Epithelial cell of proximal tubule (primary cell): ENCODE results near the gene SLC25A28. TPM values are rescaled to one million over a fixed set of nuclear protein-coding genes. Genes with fewer than 3 reads are reported as not detected.
A peak's percentile ranks its signal among the peaks of the same experiment; 100 is the strongest.
"Not testable (repeated sequence)": the region's sequence is repeated elsewhere in the genome, so short reads cannot be mapped to it uniquely, and the experiment has no call there.

Experiments used
- DNase-seq: peaks from one replicate; pipeline ENCODE4 v3.0.0-alpha.2; 2011; ENCODE audit warnings: low read depth
- H3K4me3 ChIP-seq: 2 replicates; pipeline ENCODE4 v1.5.1; 2011; ENCODE audit warnings: low read depth, mild to moderate bottlenecking, low read length
- CTCF ChIP-seq: conservative IDR thresholded peaks from 2 replicates; pipeline ENCODE4 v1.5.1; 2012; ENCODE audit warnings: low read depth, mild to moderate bottlenecking, low read length
- total RNA-seq: library from RNA; depleted of rRNA; stranded (reverse); fragments of >200 nt; gene quantifications from 2 replicates; pipeline ENCODE4 v1.2.3, GENCODE V29; 2015

SLC25A28 gene
- total RNA-seq, 1 donor from 2014 or later = 3.1 TPM

- DNase-seq = no peak
- no peak for TF ChIP-seq CTCF
Measured at GRCh38 chr10:99647601-99648151, 27.4 kb upstream of the SLC25A28 start.

DNA sequence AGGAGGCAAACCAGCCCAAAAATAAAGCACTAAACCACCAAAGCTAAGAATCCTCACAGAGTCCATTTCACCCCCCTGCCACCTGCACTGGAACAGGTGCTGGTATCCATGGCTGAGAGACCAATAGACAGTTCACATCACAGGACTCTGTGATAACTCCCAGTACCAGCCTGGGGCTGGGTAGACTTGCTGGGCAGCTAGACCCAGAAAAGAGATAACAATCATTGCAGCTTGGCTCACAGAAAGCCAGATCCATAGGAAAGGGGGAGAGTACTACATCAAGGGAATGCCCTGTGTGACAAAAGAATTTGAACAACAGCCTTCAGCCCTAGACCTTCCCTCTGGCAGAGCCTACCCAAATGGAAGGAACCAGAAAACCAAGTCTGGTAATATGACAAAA, 13.6 kb upstream of the SLC25A28 start:
- no peak for TF ChIP-seq CTCF
- no peak for DNase-seq
- H3K4me3 ChIP-seq = no peak overlapping the region

More at GRCh38 chr10:99647601-99648151, 27.4 kb upstream of the SLC25A28 start:
- H3K4me3 ChIP-seq = no peak overlapping the region

DNA sequence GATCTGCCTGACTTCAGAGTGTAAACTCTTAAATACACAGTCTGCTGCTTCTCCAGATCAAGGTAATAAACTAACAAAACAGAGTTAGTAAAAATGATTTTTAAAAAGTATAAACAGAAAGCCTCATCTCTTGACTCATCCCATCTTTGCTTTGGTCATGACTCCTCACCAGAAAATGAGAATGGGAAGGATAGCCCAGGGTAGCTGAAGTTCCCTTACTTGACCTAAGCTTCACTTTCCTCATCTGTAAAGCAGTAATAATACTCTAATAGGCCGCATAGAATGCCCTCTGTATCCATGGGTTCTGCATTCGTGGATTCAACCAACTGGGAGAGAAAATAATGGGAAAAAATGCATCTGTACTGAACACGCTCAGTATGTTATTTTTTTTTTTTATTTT, 11.3 kb upstream of the SLC25A28 start:
- no peak for DNase-seq
- H3K4me3 ChIP-seq = no peak overlapping the region
- no peak for TF ChIP-seq CTCF

DNA sequence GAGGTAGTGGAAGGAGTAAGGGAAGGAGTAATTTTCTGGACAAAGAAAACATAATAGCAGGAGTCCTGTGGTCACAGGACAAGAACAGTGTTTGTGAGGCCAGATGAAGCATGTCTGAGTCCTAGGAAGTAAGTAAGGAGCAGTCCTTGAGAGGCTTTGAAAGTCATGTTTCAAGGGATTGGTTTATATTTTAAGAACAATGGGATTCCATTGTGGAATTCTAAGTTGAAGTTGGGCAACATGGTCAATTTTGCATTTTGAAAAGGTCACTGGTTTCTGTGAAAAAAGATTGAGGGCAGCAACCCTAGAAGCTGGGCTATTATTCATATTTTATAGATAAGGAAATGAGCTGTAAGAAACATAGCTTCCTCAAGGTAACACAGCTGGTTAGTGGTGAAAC, 10.8 kb upstream of the SLC25A28 start:
- no peak overlapping the region for H3K4me3 ChIP-seq
- DNase-seq = no peak
- TF ChIP-seq CTCF = no peak

DNA sequence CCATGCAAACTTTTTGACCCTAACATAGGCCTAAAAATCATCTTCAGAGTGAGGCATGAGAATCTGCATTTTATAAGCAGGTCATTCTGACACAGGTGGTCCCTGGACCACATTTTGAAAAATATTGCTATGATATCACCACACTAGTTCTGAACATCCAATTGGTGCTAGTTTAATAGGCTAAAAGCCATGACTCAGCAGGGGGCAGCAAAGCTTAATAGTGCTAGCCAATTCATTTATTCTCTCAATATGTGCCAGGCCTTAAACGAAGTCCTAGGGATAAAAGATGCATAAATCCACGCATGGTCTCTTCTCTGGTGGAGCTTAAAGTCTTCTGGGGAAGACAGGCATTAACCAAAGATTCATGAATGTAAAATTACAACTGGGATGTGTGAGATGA, 10.2 kb upstream of the SLC25A28 start:
- H3K4me3 ChIP-seq = no peak overlapping the region
- TF ChIP-seq CTCF = peak; percentile 77
- peak; percentile 18 for DNase-seq

DNA sequence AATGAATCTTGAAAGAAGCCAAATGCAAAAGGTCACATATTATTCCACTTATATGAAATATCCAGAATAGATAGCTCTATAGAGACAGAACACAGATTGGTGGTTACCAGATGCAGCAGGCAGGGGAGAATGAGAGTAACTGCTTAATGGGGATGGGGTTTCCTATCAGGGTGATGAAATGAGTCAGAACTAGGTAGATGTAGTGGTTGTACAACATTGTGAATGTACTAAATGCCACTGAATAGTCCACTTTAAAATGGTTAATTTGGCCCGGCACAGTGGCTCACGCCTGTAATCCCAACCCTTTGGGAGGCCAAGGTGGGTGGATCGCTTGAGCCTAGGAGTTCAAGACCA, 9.4 kb upstream of the SLC25A28 start:
- no peak for DNase-seq
- TF ChIP-seq CTCF = no peak
- no peak overlapping the region for H3K4me3 ChIP-seq

GRCh38 chr10:99628923-99629624, 8.8 kb upstream of the SLC25A28 start:
- H3K4me3 ChIP-seq = no peak overlapping the region
- TF ChIP-seq CTCF = no peak
- no peak for DNase-seq

- H3K4me3 ChIP-seq, DNase-seq: not testable (repeated sequence)
Measured at GRCh38 chr10:99625124-99625523, 4.9 kb upstream of the SLC25A28 start.
